Esophagus squamous epithelium (tissue), 4 donors: Measurements from ENCODE around the gene MEN1.

Experiments
- POLR2A ChIP-seq, 4 donors: fragments of 450-650 bp; IDR thresholded peaks; one replicate each; pipeline ENCODE4 v1.6.1; 2017; ENCODE audit warnings: antibody characterized with exemption in 4 of 4, mild to moderate bottlenecking in 4 of 4, moderate library complexity in 3 of 4
- TF ChIP-seq, protein P1 (sequence below), 6 experiments: fragments of 450-650 bp in 4 of 6; fragments of 200-600 bp in 2 of 6; sonication (generic) in 2 of 6; IDR thresholded peaks; one replicate each; pipeline ENCODE4 v1.5.1; 2016 to 2019; ENCODE audit warnings: antibody characterized with exemption in 6 of 6, mild to moderate bottlenecking in 4 of 6, moderate library complexity in 4 of 6

DNA sequence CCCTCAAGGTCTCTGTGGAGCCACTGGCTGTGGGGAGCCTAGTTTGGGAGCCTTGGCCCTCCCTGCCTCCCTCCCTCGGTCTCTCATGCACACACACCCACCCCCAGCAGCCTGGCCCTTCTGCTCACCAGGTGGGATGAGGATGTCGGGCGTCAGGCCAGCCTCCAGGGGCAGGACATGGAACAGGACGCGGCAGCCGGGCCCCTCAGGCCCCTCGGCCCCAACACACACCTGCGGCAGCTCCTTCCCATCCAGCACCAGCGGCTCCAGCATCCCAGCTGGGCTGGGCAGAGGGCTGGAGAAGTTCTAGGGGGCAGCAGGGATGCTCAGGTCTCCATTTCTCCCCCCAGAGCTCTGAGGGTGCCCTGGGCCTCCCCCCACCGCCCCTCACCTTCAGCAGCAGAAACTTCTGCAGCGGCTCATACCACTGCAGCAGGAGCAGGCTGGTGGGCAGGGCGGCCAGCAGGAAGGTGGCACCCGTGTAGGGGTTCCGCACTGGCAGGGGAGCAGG, 18.5 kb downstream of the MEN1 start:
- TF ChIP-seq, protein P1, sequence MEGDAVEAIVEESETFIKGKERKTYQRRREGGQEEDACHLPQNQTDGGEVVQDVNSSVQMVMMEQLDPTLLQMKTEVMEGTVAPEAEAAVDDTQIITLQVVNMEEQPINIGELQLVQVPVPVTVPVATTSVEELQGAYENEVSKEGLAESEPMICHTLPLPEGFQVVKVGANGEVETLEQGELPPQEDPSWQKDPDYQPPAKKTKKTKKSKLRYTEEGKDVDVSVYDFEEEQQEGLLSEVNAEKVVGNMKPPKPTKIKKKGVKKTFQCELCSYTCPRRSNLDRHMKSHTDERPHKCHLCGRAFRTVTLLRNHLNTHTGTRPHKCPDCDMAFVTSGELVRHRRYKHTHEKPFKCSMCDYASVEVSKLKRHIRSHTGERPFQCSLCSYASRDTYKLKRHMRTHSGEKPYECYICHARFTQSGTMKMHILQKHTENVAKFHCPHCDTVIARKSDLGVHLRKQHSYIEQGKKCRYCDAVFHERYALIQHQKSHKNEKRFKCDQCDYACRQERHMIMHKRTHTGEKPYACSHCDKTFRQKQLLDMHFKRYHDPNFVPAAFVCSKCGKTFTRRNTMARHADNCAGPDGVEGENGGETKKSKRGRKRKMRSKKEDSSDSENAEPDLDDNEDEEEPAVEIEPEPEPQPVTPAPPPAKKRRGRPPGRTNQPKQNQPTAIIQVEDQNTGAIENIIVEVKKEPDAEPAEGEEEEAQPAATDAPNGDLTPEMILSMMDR (IDR thresholded peaks at IDR 0.05), result no peak
- TF ChIP-seq POLR2A (IDR thresholded peaks at IDR 0.05), result no peak
